Endothelial cell of umbilical vein (primary cell): ENCODE results near the gene NFIC. TPM values are rescaled to one million over a fixed set of nuclear protein-coding genes. Genes with fewer than 3 reads are reported as not detected.

Source experiments
- BruUV-seq: library from RNA; stranded (reverse); fragments of 400-500 nt; replicated peaks from 2 replicates; lab custom pipeline; 2021; lab: Mats Ljungman, UMichigan
- CTCF ChIA-PET: fragments of 300-600, 350-600 bp; sonication (Branson Sonifier 250); formaldehyde crosslinking; loops from one replicate; lab custom pipeline; 2021; ENCODE audit warnings: antibody characterized with exemption, inconsistent platforms; lab: Charles Lee
- POLR2A ChIA-PET: fragments of 300-600, 350-600 bp; sonication (Branson Sonifier 250); formaldehyde crosslinking; loops from one replicate; lab custom pipeline; 2021; ENCODE audit warnings: antibody characterized with exemption, inconsistent platforms; lab: Charles Lee
- DNase-seq: peaks from one replicate; pipeline ENCODE4 v3.0.0-alpha.2; 2011; ENCODE audit warnings: low read depth, low spot score
- FAIRE-seq: peaks from 2 replicates; lab custom pipeline; 2011; peaks lifted over from hg19 to GRCh38; lab: Jason Lieb, UNC
- H2AFZ ChIP-seq: 2 replicates; pipeline ENCODE4 v1.6.0; 2012; ENCODE audit warnings: low read depth, low read length, control low read depth, inconsistent platforms
- H3K27ac ChIP-seq: 2 replicates; pipeline ENCODE4 v1.5.1; 2011; ENCODE audit warnings: low read depth, mild to moderate bottlenecking, control low read depth, low read length, moderate library complexity; ENCODE audit not compliant: insufficient read depth
- H3K27me3 ChIP-seq, 2 experiments: 2 replicates each; pipeline versions ENCODE4 v1.6.0 to v1.6.1; 2011; ENCODE audit warnings: low read length in 2 of 2, mixed read lengths in 1 of 2; ENCODE audit not compliant: control insufficient read depth in 2 of 2, insufficient read depth in 2 of 2
- H3K36me3 ChIP-seq, 2 experiments: 2 replicates in 1 of 2; 3 replicates in 1 of 2; pipeline ENCODE4 v1.5.1; 2011; ENCODE audit warnings: low read length in 2 of 2, mild to moderate bottlenecking in 1 of 2, moderate library complexity in 1 of 2; ENCODE audit not compliant: control insufficient read depth in 2 of 2, insufficient read depth in 2 of 2; ENCODE audit errors: extremely low read depth in 1 of 2
- H3K4me1 ChIP-seq: 3 replicates; pipeline ENCODE4 v1.5.1; 2011; ENCODE audit warnings: mild to moderate bottlenecking, low read length; ENCODE audit not compliant: control insufficient read depth, insufficient read depth; ENCODE audit errors: extremely low read depth
- H3K4me2 ChIP-seq: 2 replicates; pipeline ENCODE4 v1.6.1; 2011; ENCODE audit warnings: low read length, control low read depth, mixed read lengths; ENCODE audit not compliant: insufficient read depth
- H3K4me3 ChIP-seq, 3 experiments: fragments of 200-600 bp in 1 of 3; sonication (generic), shearing (Covaris generic) in 1 of 3; replicated peaks in 1 of 3; 2 replicates each; pipeline ENCODE4 v1.5.1; 2011 to 2016; ENCODE audit warnings: control low read depth in 3 of 3, low read length in 3 of 3, mild to moderate bottlenecking in 2 of 3, inconsistent platforms in 1 of 3, low read depth in 1 of 3, moderate library complexity in 1 of 3; ENCODE audit not compliant: insufficient read depth in 1 of 3
- H3K79me2 ChIP-seq: 2 replicates; pipeline ENCODE4 v1.6.0; 2012; ENCODE audit warnings: low read length, inconsistent platforms; ENCODE audit not compliant: control insufficient read depth, insufficient read depth
- H3K9ac ChIP-seq: replicated peaks from 2 replicates; pipeline ENCODE3; 2011; ENCODE audit warnings: low read length, control low read depth; ENCODE audit not compliant: insufficient read depth; ENCODE audit errors: extremely low read depth
- H3K9me1 ChIP-seq: replicated peaks from 3 replicates; pipeline ENCODE4 v1.6.0; 2011; ENCODE audit warnings: mild to moderate bottlenecking, low read length; ENCODE audit not compliant: control insufficient read depth, insufficient read depth; ENCODE audit errors: extremely low read depth
- H3K9me3 ChIP-seq: replicated peaks from 2 replicates; pipeline ENCODE4 v1.5.1; 2012; ENCODE audit warnings: low read length, inconsistent platforms; ENCODE audit not compliant: control insufficient read depth, insufficient read depth
- H4K20me1 ChIP-seq: replicated peaks from 2 replicates; pipeline ENCODE3; 2011; ENCODE audit warnings: mild to moderate bottlenecking, low read length; ENCODE audit not compliant: control insufficient read depth, insufficient read depth; ENCODE audit errors: extremely low read depth
- EZH2 ChIP-seq: IDR thresholded peaks from 2 replicates; pipeline ENCODE4 v1.6.1; 2012; ENCODE audit warnings: borderline replicate concordance, low read depth, mild to moderate bottlenecking, moderate library complexity, low read length, inconsistent platforms; ENCODE audit not compliant: severe bottlenecking
- FOS ChIP-seq: IDR thresholded peaks from 2 replicates; pipeline ENCODE4 v1.6.1; 2011; ENCODE audit warnings: mild to moderate bottlenecking, low read length, moderate library complexity, borderline replicate concordance; ENCODE audit not compliant: insufficient read depth
- GATA2 ChIP-seq: IDR thresholded peaks from 2 replicates; pipeline ENCODE4 v1.7.0; 2011; ENCODE audit warnings: low read depth, mild to moderate bottlenecking, moderate library complexity, mixed read lengths, low read length; ENCODE audit not compliant: insufficient read length, insufficient read depth
- JUN ChIP-seq: IDR thresholded peaks from 2 replicates; pipeline ENCODE4 v1.6.1; 2011; ENCODE audit warnings: borderline replicate concordance, low read depth; ENCODE audit not compliant: insufficient read length, insufficient read depth
- MAX ChIP-seq: IDR thresholded peaks from 2 replicates; pipeline ENCODE4 v1.6.1; 2011; ENCODE audit not compliant: insufficient read depth, insufficient read length
- MYC ChIP-seq: IDR thresholded peaks from one replicate; pipeline ENCODE4 v1.6.1; 2011; ENCODE audit warnings: mild to moderate bottlenecking, low read depth, low read length
- POLR2A ChIP-seq: IDR thresholded peaks from 2 replicates; pipeline ENCODE4 v1.6.1; 2012; ENCODE audit warnings: low read depth, mild to moderate bottlenecking, control low read depth, low read length
- POLR2AphosphoS5 ChIP-seq: IDR thresholded peaks from 2 replicates; pipeline ENCODE4 v1.6.1; 2012; ENCODE audit warnings: low read depth, mild to moderate bottlenecking, control low read depth, low read length, moderate library complexity; ENCODE audit not compliant: insufficient read depth
- dilution Hi-C: fragments of 300-500 bp; cut with MboI; formaldehyde crosslinking; loops from one replicate; pipeline ENCODE4 v1.15.0; 2019; ENCODE audit warnings: low sequenced_read_pairs; ENCODE audit not compliant: extremely low pct_ligation_motif_present
- intact Hi-C: fragments of 100-400 bp; cut with micrococcal nuclease; formaldehyde crosslinking; loops from one replicate; pipeline ENCODE4 v1.10.0; 2022
- polyA plus RNA-seq, 4 experiments: library from polyadenylated mRNA; depleted of rRNA in 3 of 4; stranded (reverse) in 3 of 4; unstranded in 1 of 4; fragments of >200 nt; gene quantifications; 2 replicates each; pipeline versions ENCODE4 v1.2.1 to v1.2.3, GENCODE V29; 2011 to 2012; ENCODE audit warnings: missing spikeins in 1 of 4
- total RNA-seq: library from RNA; stranded (reverse); gene quantifications from 2 replicates; pipeline ENCODE4 v1.2.3, GENCODE V29; 2021
- TF ChIP-seq, protein P1 (sequence below), 2 donors: IDR thresholded peaks; 1 replicate in 1 of 2; 2 replicates in 1 of 2; pipeline ENCODE4 v1.5.1; 2011; ENCODE audit warnings: low read length in 2 of 2, mild to moderate bottlenecking in 2 of 2, moderate library complexity in 2 of 2, control low read depth in 1 of 2, inconsistent platforms in 1 of 2, low read depth in 1 of 2; ENCODE audit not compliant: insufficient read depth in 1 of 2; ENCODE audit errors: extremely low read depth in 1 of 2

The NFIC gene
- total and polyA plus RNA-seq, 2 donors (not counting 3 experiments of a cell fraction or from before 2014, with no cell fraction given): 11.4 to 133 TPM

- Histone ChIP-seq H3K4me2 (no peak overlapping the region), H4K20me1 (no peaks in the 10 kb centered on the region), H3K27ac (no peak overlapping the region), H3K27me3 (no peaks in the 10 kb centered on the region), H3K9me1 (no peaks in the 10 kb centered on the region), H3K79me2 (peaks cover 42% of the 10 kb centered on the region), H3K4me1 (peaks cover 6% of the 10 kb centered on the region), H3K4me3 (no peak overlapping the region), H3K9me3 (no peaks in the 10 kb centered on the region), H3K36me3 (no peaks in the 10 kb centered on the region), H2AFZ (no peak overlapping the region), H3K9ac (no peak overlapping the region)
- dilution Hi-C loops: no loop called here
- CTCF ChIA-PET: interaction anchor here (0.6 to 2.9 kb wide), 5 partner anchors 9 to 116 kb away, joined by 3 to 18 read pairs (median 5); no protein-coding TSS in a partner anchor
- DNase-seq: no peak
- no peak for FAIRE-seq
- POLR2A ChIA-PET: no interaction called here
- intact Hi-C loops: no loop called here
- no peak for TF ChIP-seq POLR2AphosphoS5
- no peak for TF ChIP-seq GATA2
- no peak for TF ChIP-seq MAX
- no peak for TF ChIP-seq EZH2
- no peak for TF ChIP-seq MYC
- TF ChIP-seq JUN: no peak
- TF ChIP-seq, protein P1, sequence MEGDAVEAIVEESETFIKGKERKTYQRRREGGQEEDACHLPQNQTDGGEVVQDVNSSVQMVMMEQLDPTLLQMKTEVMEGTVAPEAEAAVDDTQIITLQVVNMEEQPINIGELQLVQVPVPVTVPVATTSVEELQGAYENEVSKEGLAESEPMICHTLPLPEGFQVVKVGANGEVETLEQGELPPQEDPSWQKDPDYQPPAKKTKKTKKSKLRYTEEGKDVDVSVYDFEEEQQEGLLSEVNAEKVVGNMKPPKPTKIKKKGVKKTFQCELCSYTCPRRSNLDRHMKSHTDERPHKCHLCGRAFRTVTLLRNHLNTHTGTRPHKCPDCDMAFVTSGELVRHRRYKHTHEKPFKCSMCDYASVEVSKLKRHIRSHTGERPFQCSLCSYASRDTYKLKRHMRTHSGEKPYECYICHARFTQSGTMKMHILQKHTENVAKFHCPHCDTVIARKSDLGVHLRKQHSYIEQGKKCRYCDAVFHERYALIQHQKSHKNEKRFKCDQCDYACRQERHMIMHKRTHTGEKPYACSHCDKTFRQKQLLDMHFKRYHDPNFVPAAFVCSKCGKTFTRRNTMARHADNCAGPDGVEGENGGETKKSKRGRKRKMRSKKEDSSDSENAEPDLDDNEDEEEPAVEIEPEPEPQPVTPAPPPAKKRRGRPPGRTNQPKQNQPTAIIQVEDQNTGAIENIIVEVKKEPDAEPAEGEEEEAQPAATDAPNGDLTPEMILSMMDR (IDR thresholded peaks at IDR 0.05; ENCODE audit: extremely low read depth in 1 of 2, insufficient read depth in 1 of 2, low read depth in 1 of 2, low read length in 2 of 2): no peak
- TF ChIP-seq POLR2A: no peak
- no peak for TF ChIP-seq FOS
- no TSS peak for BruUV-seq
Observed at GRCh38 chr19:3420244-3420755, 53.9 kb downstream of the NFIC start.
